HG02852 (cell line): ENCODE measurements around the gene GPR137C.

Source experiments
- ATAC-seq: cut with Tn5 transposase; IDR thresholded peaks from one replicate; pipeline ENCODE4 v1.9.1; 2021; ENCODE audit warnings: mild to moderate bottlenecking, moderate library complexity; ENCODE audit not compliant: unreplicated experiment

The GPR137C gene

GRCh38 chr14:52660832-52661231 lies 108.2 kb downstream of the GPR137C start:
- ATAC-seq: no peak

GRCh38 chr14:52661314-52661713 lies 108.7 kb downstream of the GPR137C start:
- no peak for ATAC-seq

- no peak for ATAC-seq
These were observed 111.2 kb downstream of the GPR137C start for GRCh38 chr14:52663850-52664249.

GRCh38 chr14:52678591-52678990 lies 126.0 kb downstream of the GPR137C start:
- ATAC-seq: no peak

GRCh38 chr14:52683985-52684520 lies 131.4 kb downstream of the GPR137C start:
- ATAC-seq: no peak

- no peak for ATAC-seq
These were observed 133.5 kb downstream of the GPR137C start for GRCh38 chr14:52686176-52686575.
